ENCODE measurements around the gene MMP15. TPM values are rescaled to one million over a fixed set of nuclear protein-coding genes. Genes with fewer than 3 reads are reported as not detected.

MMP15 gene
- total RNA-seq, 2 donors from 2014 or later, result 2.1 to 3.8 TPM

DNA sequence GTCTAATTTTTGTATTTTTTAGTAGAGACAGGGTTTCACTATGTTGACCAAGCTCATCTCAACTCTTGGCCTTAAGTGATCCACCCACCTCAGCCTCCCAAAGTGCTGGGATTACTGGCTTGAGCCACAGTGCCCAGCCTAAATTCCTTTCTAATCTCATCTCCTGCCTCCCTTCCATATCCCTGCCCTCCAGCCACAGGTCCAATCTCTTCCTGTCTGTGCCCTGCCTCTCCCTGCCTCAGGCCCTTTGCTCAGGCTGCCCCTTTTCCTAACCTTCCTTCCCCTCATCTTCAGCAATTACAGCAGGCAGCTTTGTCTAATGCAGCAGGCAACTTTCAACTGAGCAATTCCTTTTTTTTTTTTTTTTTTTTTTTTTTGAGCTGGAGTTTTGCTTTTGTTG is 56.8 kb downstream of the MMP15 start:
- no peaks in the 10 kb centered on the region for H3K27me3 ChIP-seq (replicated peaks; ENCODE audit: insufficient read depth)
- H3K9me3 ChIP-seq, result no peaks in the 10 kb centered on the region
- TF ChIP-seq, protein P1, sequence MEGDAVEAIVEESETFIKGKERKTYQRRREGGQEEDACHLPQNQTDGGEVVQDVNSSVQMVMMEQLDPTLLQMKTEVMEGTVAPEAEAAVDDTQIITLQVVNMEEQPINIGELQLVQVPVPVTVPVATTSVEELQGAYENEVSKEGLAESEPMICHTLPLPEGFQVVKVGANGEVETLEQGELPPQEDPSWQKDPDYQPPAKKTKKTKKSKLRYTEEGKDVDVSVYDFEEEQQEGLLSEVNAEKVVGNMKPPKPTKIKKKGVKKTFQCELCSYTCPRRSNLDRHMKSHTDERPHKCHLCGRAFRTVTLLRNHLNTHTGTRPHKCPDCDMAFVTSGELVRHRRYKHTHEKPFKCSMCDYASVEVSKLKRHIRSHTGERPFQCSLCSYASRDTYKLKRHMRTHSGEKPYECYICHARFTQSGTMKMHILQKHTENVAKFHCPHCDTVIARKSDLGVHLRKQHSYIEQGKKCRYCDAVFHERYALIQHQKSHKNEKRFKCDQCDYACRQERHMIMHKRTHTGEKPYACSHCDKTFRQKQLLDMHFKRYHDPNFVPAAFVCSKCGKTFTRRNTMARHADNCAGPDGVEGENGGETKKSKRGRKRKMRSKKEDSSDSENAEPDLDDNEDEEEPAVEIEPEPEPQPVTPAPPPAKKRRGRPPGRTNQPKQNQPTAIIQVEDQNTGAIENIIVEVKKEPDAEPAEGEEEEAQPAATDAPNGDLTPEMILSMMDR (IDR thresholded peaks at IDR 0.05), result no peak
- H3K4me1 ChIP-seq (ENCODE audit: control insufficient read depth in 1 of 2, low read depth in 2 of 2), result no peaks in the 10 kb centered on the region
- DNase-seq (ENCODE audit: low spot score), result no peak
- no peak for ATAC-seq (ENCODE audit: insufficient number of reproducible peaks, low FRiP score, low read depth)
- no peak overlapping the region for H3K4me3 ChIP-seq
- no peaks in the 10 kb centered on the region for H3K36me3 ChIP-seq
- no peak overlapping the region for H3K27ac ChIP-seq

DNA sequence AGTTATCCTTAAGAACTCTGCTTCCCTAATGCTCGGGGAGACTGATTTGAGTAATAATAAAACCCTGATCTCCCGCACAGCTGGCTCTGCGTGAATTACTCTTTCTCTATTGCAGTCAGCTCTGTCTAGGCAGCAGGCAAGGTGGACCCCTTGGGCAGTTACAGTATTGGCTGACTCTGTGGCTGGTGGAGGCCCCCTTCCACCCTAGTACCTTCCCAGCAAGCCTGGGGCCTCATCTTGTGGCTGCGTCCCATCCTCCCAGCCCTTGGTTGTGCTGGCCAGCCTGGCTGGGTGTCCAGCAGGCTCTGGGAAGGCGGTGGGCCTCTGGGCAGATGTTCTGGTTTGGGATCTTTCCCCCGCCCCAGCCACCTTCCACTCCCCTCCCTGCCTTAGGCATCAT is 59.1 kb downstream of the MMP15 start:
- Histone ChIP-seq H3K36me3 (no peaks in the 10 kb centered on the region), H3K4me1 (ENCODE audit: control insufficient read depth in 1 of 2, low read depth in 2 of 2) (no peaks in the 10 kb centered on the region), H3K9me3 (no peaks in the 10 kb centered on the region), H3K4me3 (no peak overlapping the region), H3K27ac (no peak overlapping the region), H3K27me3 (replicated peaks; ENCODE audit: insufficient read depth) (no peaks in the 10 kb centered on the region)
- DNase-seq (ENCODE audit: low spot score) (no peak), ATAC-seq (ENCODE audit: insufficient number of reproducible peaks, low FRiP score, low read depth) (no peak)
- TF ChIP-seq, protein P1 (IDR thresholded peaks at IDR 0.05), result no peak

DNA sequence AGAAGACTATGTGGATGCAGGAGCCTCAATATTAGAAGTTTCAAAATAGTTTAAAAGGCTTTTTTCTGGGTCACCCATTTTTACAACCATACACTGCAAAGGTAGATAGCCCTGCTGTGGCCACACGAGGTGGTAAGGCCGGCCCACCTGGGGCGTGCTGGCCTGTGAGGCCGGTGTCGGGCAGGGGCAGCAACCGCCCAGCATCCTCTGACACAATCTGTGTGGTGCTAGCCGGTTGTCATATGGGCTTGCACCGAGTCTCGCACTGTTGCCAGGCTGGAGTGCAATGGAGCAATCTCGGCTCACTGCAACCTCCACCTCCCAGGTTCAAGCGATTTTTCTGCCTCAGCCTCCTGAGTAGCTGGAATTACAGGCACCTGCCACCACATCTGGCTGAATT is 59.6 kb downstream of the MMP15 start:
- DNase-seq (ENCODE audit: low spot score) (no peak), ATAC-seq (ENCODE audit: insufficient number of reproducible peaks, low FRiP score, low read depth) (no peak)
- Histone ChIP-seq H3K4me1 (ENCODE audit: control insufficient read depth in 1 of 2, low read depth in 2 of 2) (no peaks in the 10 kb centered on the region), H3K4me3 (no peak overlapping the region), H3K27me3 (replicated peaks; ENCODE audit: insufficient read depth) (no peaks in the 10 kb centered on the region), H3K9me3 (no peaks in the 10 kb centered on the region), H3K27ac (no peak overlapping the region), H3K36me3 (no peaks in the 10 kb centered on the region)
- TF ChIP-seq, protein P1 (IDR thresholded peaks at IDR 0.05), result no peak

DNA sequence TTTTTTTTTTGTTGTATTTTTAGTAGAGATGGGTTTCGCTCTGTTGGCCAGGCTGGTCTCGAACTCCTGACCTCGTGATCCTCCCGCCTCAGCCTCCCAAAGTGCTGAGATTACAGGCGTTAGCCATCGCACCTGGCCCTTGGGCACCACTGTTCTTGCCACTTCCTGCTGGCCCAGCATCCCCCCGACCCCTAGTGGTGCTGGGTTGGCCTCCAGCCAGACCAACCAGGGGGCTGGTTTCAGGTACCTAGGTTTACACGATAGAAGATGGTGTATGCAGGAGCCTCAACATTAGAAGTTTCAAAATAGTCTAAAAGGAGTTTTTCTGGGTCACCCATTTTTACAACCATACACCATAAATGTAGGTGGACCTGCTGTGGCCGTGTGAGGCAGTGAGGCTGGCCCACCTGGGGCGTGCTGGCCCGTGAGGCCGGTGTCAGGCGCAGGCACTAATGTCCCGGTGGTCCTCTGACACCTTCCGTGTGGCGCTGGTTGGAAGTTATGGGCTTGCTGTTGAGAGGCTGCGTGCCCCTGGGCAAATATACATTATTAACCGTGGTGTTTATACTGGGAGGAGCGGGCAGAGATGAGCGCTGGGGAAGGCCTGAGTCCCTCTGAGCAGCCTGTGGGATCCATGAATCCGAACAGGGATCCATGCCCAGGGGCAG is 60.2 kb downstream of the MMP15 start:
- ATAC-seq (ENCODE audit: insufficient number of reproducible peaks, low FRiP score, low read depth) (no peak), DNase-seq (ENCODE audit: low spot score) (no peak)

DNA sequence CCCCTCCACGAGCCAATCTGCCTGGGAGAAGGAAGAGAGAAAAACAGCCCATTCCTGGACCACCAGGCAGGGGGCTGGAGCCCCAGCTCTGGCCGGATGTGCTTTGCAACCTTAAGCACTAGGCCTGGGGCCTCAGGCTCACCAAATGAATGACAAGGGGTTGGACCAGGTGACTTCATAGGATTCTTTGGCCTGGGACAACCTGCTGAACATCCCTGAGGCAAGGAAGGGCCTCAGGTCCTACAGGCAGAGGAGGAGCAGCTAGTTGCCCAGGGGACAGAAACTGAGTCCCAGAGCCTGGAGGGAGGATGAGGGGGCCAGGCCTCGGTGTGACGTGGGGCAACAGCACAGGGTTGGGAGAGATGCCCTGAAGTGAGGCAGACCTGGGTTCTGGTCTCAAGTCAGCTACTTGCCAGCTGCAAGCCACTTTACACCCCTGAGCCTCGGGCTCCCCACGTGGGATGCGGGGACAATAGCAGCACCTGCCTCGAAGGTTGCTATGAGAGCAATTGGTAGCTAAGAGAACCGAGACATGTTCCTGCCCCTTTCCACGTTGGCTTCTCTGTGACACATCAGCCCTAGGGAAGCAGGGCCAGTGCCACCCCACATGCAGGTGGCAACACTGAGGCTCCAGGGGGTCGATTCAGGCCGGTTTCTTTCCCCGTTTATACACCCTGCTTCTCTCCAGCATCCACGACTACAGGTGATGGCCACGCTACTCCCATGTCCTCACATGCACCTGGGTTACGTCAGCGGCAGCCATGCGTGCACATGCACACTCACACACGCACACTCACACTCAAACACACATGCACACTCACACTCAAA is 61.0 kb downstream of the MMP15 start:
- no peaks in the 10 kb centered on the region for H3K36me3 ChIP-seq
- no peak for ATAC-seq (ENCODE audit: insufficient number of reproducible peaks, low FRiP score, low read depth)
- H3K4me1 ChIP-seq (ENCODE audit: control insufficient read depth in 1 of 2, low read depth in 2 of 2), result no peaks in the 10 kb centered on the region
- H3K27ac ChIP-seq, result no peak overlapping the region
- no peak overlapping the region for H3K4me3 ChIP-seq
- DNase-seq (ENCODE audit: low spot score), result no peak
- H3K27me3 ChIP-seq (replicated peaks; ENCODE audit: insufficient read depth), result no peaks in the 10 kb centered on the region
- TF ChIP-seq, protein P1 (IDR thresholded peaks at IDR 0.05), result no peak
- H3K9me3 ChIP-seq, result no peaks in the 10 kb centered on the region

More for the DNA sequence above, 60.2 kb downstream of the MMP15 start:
- no peaks in the 10 kb centered on the region for H3K27me3 ChIP-seq (replicated peaks; ENCODE audit: insufficient read depth)
- H3K27ac ChIP-seq, result no peak overlapping the region
- no peaks in the 10 kb centered on the region for H3K4me1 ChIP-seq (ENCODE audit: control insufficient read depth in 1 of 2, low read depth in 2 of 2)
- H3K36me3 ChIP-seq, result no peaks in the 10 kb centered on the region
- H3K4me3 ChIP-seq, result no peak overlapping the region
- no peaks in the 10 kb centered on the region for H3K9me3 ChIP-seq
- TF ChIP-seq, protein P1 (IDR thresholded peaks at IDR 0.05), result no peak

Measured in thoracic aorta (tissue), 2 donors.